ENCODE data around the gene POLR2I. TPM values are rescaled to one million over a fixed set of nuclear protein-coding genes. Genes with fewer than 3 reads are reported as not detected.

The POLR2I gene
- polyA plus RNA-seq, 3 donors, result 21.2 to 73.9 (median 57.9) TPM

- intact Hi-C loops (cut with micrococcal nuclease), result loop anchor here in 1 of 2 donors (2.0 to 10.0 kb wide), 3 partner anchors 14 to 396 kb away; partner anchors contain the start of genes IGFLR1, LIN37, POLR2I and PSENEN
- Histone ChIP-seq H4K20me1 (ENCODE audit: insufficient read depth, low read length) (peaks cover 47% of the 10 kb centered on the region), H3K36me3 (replicated peaks in 1 of 2; ENCODE audit: control insufficient read depth in 1 of 2, insufficient read depth in 2 of 2, low read length in 2 of 2) (peaks cover 32 to 43% of the 10 kb centered on the region in 2 donors), H3K27ac (ENCODE audit: low read depth in 1 of 2, low read length in 2 of 2) (peak overlapping the region; percentile 90 to 98), H3K9me3 (replicated peaks in 1 of 2; ENCODE audit: control insufficient read depth in 1 of 2, insufficient read depth in 1 of 2, low read length in 2 of 2) (no peaks in the 10 kb centered on the region), H3K4me2 (replicated peaks; ENCODE audit: extremely low read depth, low read length, poor library complexity, severe bottlenecking) (peak overlapping the region; percentile 99), H2AFZ (ENCODE audit: insufficient read depth, low read depth, low read length, poor library complexity, severe bottlenecking) (peak overlapping the region; percentile 49), H3K9ac (ENCODE audit: insufficient read depth, low read length, poor library complexity, severe bottlenecking) (peak overlapping the region; percentile 94), H3K27me3 (ENCODE audit: control insufficient read depth in 2 of 2, insufficient read depth in 2 of 2, low read length in 2 of 2) (no peaks in the 10 kb centered on the region), H3K4me1 (ENCODE audit: control insufficient read depth in 1 of 2, insufficient read depth in 2 of 2, low read length in 2 of 2) (peaks cover 28 to 42% of the 10 kb centered on the region in 2 donors), H3K79me2 (ENCODE audit: insufficient read depth, low read length) (peaks cover 37% of the 10 kb centered on the region), H3K4me3 (replicated peaks in 1 of 3; ENCODE audit: low read depth in 2 of 3, low read length in 3 of 3) (peak overlapping the region; percentile 92 to 100 (median 96))
- Mint-ChIP-seq H3K9me3 (peaks cover 0 to 4% (median 0%) of the 10 kb centered on the region in 7 donors), H3K4me1 (peaks cover 25% of the 10 kb centered on the region), H3K36me3 (peaks cover 41 to 43% of the 10 kb centered on the region in 2 donors), H3K27ac (peak overlapping the region; percentile 85 to 98 (median 93)), H3K4me3 (peak overlapping the region; percentile 98 to 99), H3K27me3 (ENCODE audit: low read depth in 3 of 3) (peaks cover 0 to 5% (median 3%) of the 10 kb centered on the region in 3 donors)
- TF ChIP-seq, protein P1, sequence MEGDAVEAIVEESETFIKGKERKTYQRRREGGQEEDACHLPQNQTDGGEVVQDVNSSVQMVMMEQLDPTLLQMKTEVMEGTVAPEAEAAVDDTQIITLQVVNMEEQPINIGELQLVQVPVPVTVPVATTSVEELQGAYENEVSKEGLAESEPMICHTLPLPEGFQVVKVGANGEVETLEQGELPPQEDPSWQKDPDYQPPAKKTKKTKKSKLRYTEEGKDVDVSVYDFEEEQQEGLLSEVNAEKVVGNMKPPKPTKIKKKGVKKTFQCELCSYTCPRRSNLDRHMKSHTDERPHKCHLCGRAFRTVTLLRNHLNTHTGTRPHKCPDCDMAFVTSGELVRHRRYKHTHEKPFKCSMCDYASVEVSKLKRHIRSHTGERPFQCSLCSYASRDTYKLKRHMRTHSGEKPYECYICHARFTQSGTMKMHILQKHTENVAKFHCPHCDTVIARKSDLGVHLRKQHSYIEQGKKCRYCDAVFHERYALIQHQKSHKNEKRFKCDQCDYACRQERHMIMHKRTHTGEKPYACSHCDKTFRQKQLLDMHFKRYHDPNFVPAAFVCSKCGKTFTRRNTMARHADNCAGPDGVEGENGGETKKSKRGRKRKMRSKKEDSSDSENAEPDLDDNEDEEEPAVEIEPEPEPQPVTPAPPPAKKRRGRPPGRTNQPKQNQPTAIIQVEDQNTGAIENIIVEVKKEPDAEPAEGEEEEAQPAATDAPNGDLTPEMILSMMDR (IDR thresholded peaks at IDR 0.05), result no peak
- 40% methylated on average over 25 of the region's 42 CpGs for WGBS (ENCODE audit: insufficient coverage)
- peak; percentile 74 to 82 (median 81) for DNase-seq
These were observed 26.6 kb upstream of the POLR2I start for GRCh38 chr19:36141039-36141927.

GRCh38 chr19:36140304-36141038, 25.8 kb upstream of the POLR2I start:
- peak in 2 of 3 donors; percentile 13 to 20 for DNase-seq
- H3K4me3 Mint-ChIP-seq, result peak overlapping the region; percentile 98 to 99
- intact Hi-C loops (cut with micrococcal nuclease), result loop anchor here in 1 of 2 donors (2.0 to 10.0 kb wide), 3 partner anchors 14 to 396 kb away; partner anchors contain the start of genes IGFLR1, LIN37, POLR2I and PSENEN
- 0% methylated on average over 18 of the region's 31 CpGs for WGBS (ENCODE audit: insufficient coverage)
- Histone ChIP-seq H3K27ac (ENCODE audit: low read depth in 1 of 2, low read length in 2 of 2) (peak overlapping the region; percentile 90 to 98), H3K9ac (ENCODE audit: insufficient read depth, low read length, poor library complexity, severe bottlenecking) (peak overlapping the region; percentile 94), H3K4me2 (replicated peaks; ENCODE audit: extremely low read depth, low read length, poor library complexity, severe bottlenecking) (peak overlapping the region; percentile 99), H3K27me3 (ENCODE audit: control insufficient read depth in 2 of 2, insufficient read depth in 2 of 2, low read length in 2 of 2) (no peaks in the 10 kb centered on the region), H3K4me3 (replicated peaks in 1 of 3; ENCODE audit: low read depth in 2 of 3, low read length in 3 of 3) (peak overlapping the region; percentile 92 to 100 (median 96)), H3K4me1 (ENCODE audit: control insufficient read depth in 1 of 2, insufficient read depth in 2 of 2, low read length in 2 of 2) (peaks cover 28 to 44% of the 10 kb centered on the region in 2 donors), H4K20me1 (ENCODE audit: insufficient read depth, low read length) (peaks cover 39% of the 10 kb centered on the region), H2AFZ (ENCODE audit: insufficient read depth, low read depth, low read length, poor library complexity, severe bottlenecking) (peak overlapping the region; percentile 49), H3K9me3 (replicated peaks in 1 of 2; ENCODE audit: control insufficient read depth in 1 of 2, insufficient read depth in 1 of 2, low read length in 2 of 2) (no peaks in the 10 kb centered on the region), H3K79me2 (ENCODE audit: insufficient read depth, low read length) (peaks cover 31% of the 10 kb centered on the region), H3K36me3 (replicated peaks in 1 of 2; ENCODE audit: control insufficient read depth in 1 of 2, insufficient read depth in 2 of 2, low read length in 2 of 2) (peaks cover 24 to 35% of the 10 kb centered on the region in 2 donors)
- peaks cover 33 to 35% of the 10 kb centered on the region in 2 donors for H3K36me3 Mint-ChIP-seq
- H3K27ac Mint-ChIP-seq, result peak overlapping the region; percentile 96 to 99 (median 98)
- H3K4me1 Mint-ChIP-seq, result peaks cover 30% of the 10 kb centered on the region
- peaks cover 0 to 4% (median 0%) of the 10 kb centered on the region in 7 donors for H3K9me3 Mint-ChIP-seq
- TF ChIP-seq, protein P1 (IDR thresholded peaks at IDR 0.05), result no peak
- peaks cover 0 to 9% (median 3%) of the 10 kb centered on the region in 3 donors for H3K27me3 Mint-ChIP-seq (ENCODE audit: low read depth in 3 of 3)
